ENCODE data around the gene UCK2. TPM values are rescaled to one million over a fixed set of nuclear protein-coding genes. Genes with fewer than 3 reads are reported as not detected.

Gene UCK2
- total and polyA plus RNA-seq, 9 of the 15 experiments (the other 6 are each of a cell fraction or from before 2014, with no cell fraction given) = 71.6 to 145 (median 95.8) TPM

GRCh38 chr1:165842671-165843129 is 15.3 kb downstream of the UCK2 start (continued):
- TF ChIP-seq MTF1 (CRISPR knock-in tag; IDR thresholded peaks at IDR 0.05; ENCODE audit: borderline replicate concordance) (no peak), ZBED1 (IDR thresholded peaks at IDR 0.05) (no peak), ATF4 (CRISPR knock-in tag; IDR thresholded peaks at IDR 0.05) (no peak), ZNF274 (IDR thresholded peaks at IDR 0.05; ENCODE audit: borderline replicate concordance, low read depth, low read length) (no peak), E2F8 (IDR thresholded peaks at IDR 0.05; ENCODE audit: low read depth, partially characterized antibody) (no peak), HDAC8 (tag; IDR thresholded peaks at IDR 0.05) (no peak), ESRRB (CRISPR knock-in tag; IDR thresholded peaks at IDR 0.05; ENCODE audit: borderline replicate concordance) (no peak), ZNF668 (CRISPR knock-in tag; IDR thresholded peaks at IDR 0.05) (no peak), TAF9B (IDR thresholded peaks at IDR 0.05; ENCODE audit: partially characterized antibody) (peak; percentile 46), TCF7 (IDR thresholded peaks at IDR 0.05; ENCODE audit: borderline replicate concordance) (no peak), FOXA1 (IDR thresholded peaks at IDR 0.05; ENCODE audit: borderline replicate concordance) (no peak), ZFP30 (CRISPR knock-in tag; IDR thresholded peaks at IDR 0.05; ENCODE audit: borderline replicate concordance) (no peak), ETV6 (IDR thresholded peaks at IDR 0.05; ENCODE audit: borderline replicate concordance in 1 of 2, low read depth in 2 of 2, low read length in 1 of 2) (0 out of 4 replicates have a peak, but pooled peaks of 1 of the 2 experiments have one; percentile 16), ETV6 (CRISPR knock-in tag; IDR thresholded peaks at IDR 0.05; ENCODE audit: borderline replicate concordance) (no peak), ZNF395 (CRISPR knock-in tag; IDR thresholded peaks at IDR 0.05) (no peak), SNAPC5 (CRISPR knock-in tag; IDR thresholded peaks at IDR 0.05) (no peak), ZNF184 (CRISPR knock-in tag; IDR thresholded peaks at IDR 0.05) (no peak), KDM1A (IDR thresholded peaks at IDR 0.05) (peak; percentile 79 to 84), NR0B1 (IDR thresholded peaks at IDR 0.05; ENCODE audit: partially characterized antibody) (no peak)
- TF ChIP-seq, protein P1, sequence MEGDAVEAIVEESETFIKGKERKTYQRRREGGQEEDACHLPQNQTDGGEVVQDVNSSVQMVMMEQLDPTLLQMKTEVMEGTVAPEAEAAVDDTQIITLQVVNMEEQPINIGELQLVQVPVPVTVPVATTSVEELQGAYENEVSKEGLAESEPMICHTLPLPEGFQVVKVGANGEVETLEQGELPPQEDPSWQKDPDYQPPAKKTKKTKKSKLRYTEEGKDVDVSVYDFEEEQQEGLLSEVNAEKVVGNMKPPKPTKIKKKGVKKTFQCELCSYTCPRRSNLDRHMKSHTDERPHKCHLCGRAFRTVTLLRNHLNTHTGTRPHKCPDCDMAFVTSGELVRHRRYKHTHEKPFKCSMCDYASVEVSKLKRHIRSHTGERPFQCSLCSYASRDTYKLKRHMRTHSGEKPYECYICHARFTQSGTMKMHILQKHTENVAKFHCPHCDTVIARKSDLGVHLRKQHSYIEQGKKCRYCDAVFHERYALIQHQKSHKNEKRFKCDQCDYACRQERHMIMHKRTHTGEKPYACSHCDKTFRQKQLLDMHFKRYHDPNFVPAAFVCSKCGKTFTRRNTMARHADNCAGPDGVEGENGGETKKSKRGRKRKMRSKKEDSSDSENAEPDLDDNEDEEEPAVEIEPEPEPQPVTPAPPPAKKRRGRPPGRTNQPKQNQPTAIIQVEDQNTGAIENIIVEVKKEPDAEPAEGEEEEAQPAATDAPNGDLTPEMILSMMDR (IDR thresholded peaks at IDR 0.05 in 2 of 3, conservative IDR thresholded peaks at IDR 0.05 in 1 of 3; ENCODE audit: insufficient read depth in 2 of 3, low read depth in 1 of 3, low read length in 3 of 3) = no peak

All from K562 (cell line).